Suppressor macrophage treated with lipopolysaccharide for 4 hours (primary cell): Measurements from ENCODE around the gene PPP2R1B.

Source experiments
- DNase-seq: peaks from one replicate; pipeline ENCODE4 v3.0.0-alpha.2; 2020

The PPP2R1B gene

DNA sequence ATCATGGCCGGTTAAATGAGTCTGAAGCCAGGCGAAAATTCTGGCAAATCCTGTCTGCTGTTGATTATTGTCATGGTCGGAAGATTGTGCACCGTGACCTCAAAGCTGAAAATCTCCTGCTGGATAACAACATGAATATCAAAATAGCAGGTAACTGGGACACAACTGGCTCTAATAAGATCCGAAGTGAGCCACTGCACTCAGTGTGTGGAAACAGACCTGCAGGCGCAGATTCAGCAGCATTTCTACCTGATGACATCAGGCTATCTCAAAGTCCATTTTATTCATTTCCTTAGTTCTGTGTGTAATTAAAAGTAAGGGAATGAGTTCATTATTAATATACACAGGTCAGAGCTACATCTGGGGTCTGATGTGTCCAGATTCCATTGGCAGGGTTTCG lies 78.2 kb downstream of the PPP2R1B start:
- no peak for DNase-seq

DNA sequence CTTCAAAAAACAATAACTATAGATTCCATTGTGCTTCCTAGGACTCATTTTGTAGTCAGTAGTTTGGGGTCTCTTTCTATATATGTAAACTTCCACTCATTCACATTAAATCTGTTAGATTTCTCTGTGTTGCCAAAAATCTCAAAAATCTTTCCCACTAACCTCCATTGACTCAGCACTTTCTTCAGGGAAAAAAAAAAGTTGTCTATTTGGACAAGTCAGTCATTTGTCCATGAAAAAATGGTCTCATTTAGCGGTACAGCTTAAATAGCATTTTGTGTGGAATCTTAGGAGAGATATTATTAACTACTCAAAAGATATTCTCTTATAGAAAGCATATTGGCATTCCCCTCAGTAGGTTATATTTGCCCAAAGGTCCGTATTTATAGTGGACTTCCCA lies 81.9 kb downstream of the PPP2R1B start:
- no peak for DNase-seq

DNA sequence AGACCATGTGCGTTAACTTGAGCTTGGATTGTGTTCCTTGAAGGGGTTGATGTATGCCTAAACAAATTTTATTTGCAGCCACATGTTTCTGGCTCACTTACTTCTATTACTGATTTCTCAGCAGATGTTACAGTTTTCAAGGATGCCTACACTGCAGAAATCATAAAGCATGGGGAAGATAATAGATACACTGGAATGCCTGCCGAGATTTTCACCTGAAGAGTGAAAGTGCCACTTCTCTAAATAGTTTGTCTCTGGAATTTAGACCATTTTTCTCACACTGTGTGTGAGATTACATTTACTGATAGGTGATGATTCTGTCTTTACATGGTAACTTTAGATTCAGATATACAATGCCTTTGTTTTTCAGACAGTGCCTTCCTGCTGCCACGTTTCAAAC lies 82.4 kb downstream of the PPP2R1B start:
- DNase-seq: no peak

DNA sequence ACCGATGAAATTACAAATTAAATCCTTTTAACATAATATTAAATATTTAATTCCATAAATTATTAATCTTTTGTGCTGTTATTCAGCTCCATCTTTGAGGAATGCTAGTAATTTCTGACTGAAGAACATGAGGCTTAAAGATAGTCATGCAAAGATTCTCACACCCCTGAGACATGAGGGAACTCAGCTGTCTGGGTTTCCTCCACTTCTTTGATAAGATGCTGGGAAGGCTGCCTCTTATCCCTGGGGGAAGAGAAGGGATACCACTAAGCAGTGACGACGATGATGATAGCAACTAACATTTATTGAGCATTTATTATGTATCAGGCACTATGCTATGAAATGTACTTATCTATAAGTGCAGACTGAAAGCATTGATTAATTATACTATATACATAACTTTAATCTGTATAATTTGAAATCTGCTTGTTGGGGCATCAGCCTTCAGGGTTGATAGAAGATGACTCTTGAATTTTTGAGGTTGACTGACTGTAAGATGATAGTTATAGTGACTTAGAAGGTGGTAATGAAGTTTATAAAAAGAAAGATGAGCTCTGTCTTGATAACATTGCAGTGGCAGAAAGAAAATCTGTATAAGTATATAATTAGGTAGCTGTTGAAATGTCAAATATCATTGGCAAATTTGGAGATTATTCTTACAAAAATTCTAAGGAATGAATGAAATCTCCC lies 85.6 kb downstream of the PPP2R1B start:
- no peak for DNase-seq
